HG03108 (cell line): ENCODE results near the gene NDUFS2.

Experiments used
- ATAC-seq: cut with Tn5 transposase; IDR thresholded peaks from one replicate; pipeline ENCODE4 v1.9.1; 2021; ENCODE audit warnings: moderate library complexity; ENCODE audit not compliant: unreplicated experiment

Gene NDUFS2

GRCh38 chr1:161172349-161172748 lies 29.8 kb upstream of the NDUFS2 start:
- ATAC-seq, result no peak

- no peak for ATAC-seq
These were observed 29.3 kb upstream of the NDUFS2 start for GRCh38 chr1:161172776-161173376.

- ATAC-seq, result no peak
These were observed 28.5 kb upstream of the NDUFS2 start for GRCh38 chr1:161173711-161174110.

- no peak for ATAC-seq
These were observed 27.3 kb upstream of the NDUFS2 start for GRCh38 chr1:161174911-161175310.

- no peak for ATAC-seq
These were observed 26.3 kb upstream of the NDUFS2 start for GRCh38 chr1:161175771-161176453.

- no peak for ATAC-seq
These were observed 25.6 kb upstream of the NDUFS2 start for GRCh38 chr1:161176468-161177111.

- peak; percentile 59 for ATAC-seq
These were observed 24.8 kb upstream of the NDUFS2 start, which contains the start of gene B4GALT3 for GRCh38 chr1:161177112-161177935. Gene B4GALT3 (minus strand): TSS chr1:161177507. CDS start chr1:161176060, 1,447 bp downstream.

- no peak for ATAC-seq
These were observed 24.3 kb upstream of the NDUFS2 start for GRCh38 chr1:161177936-161178244.

GRCh38 chr1:161179698-161180097 lies 22.5 kb upstream of the NDUFS2 start:
- ATAC-seq, result no peak

GRCh38 chr1:161180639-161181038 lies 21.5 kb upstream of the NDUFS2 start:
- ATAC-seq, result no peak

GRCh38 chr1:161182214-161182613 lies 20.0 kb upstream of the NDUFS2 start:
- ATAC-seq, result peak; percentile 52

- peak; percentile 60 for ATAC-seq
These were observed 16.9 kb upstream of the NDUFS2 start for GRCh38 chr1:161185282-161185682.

GRCh38 chr1:161185732-161186311 lies 16.3 kb upstream of the NDUFS2 start:
- ATAC-seq, result peak; percentile 27

- no peak for ATAC-seq
These were observed 14.9 kb upstream of the NDUFS2 start for GRCh38 chr1:161187311-161187710.

GRCh38 chr1:161188381-161188780 lies 13.8 kb upstream of the NDUFS2 start:
- ATAC-seq, result no peak

- no peak for ATAC-seq
These were observed 13.1 kb upstream of the NDUFS2 start for GRCh38 chr1:161189036-161189435.

- no peak for ATAC-seq
These were observed 11.1 kb upstream of the NDUFS2 start for GRCh38 chr1:161190962-161191521.

GRCh38 chr1:161191971-161192370 lies 10.2 kb upstream of the NDUFS2 start:
- no peak for ATAC-seq

- peak; percentile 60 for ATAC-seq
These were observed 9.4 kb upstream of the NDUFS2 start for GRCh38 chr1:161192476-161193465.
